Mesenchymal stem cell (in vitro differentiated cells and primary cell): Measurements from ENCODE around the gene NRROS.

Experiments
- DNase-seq: peaks from one replicate; pipeline ENCODE4 v3.0.0-alpha.2; 2013
- H2AFZ ChIP-seq: one replicate; pipeline ENCODE4 v1.6.1; 2013; ENCODE audit warnings: low read depth, mild to moderate bottlenecking, control low read depth, inconsistent platforms, low read length, moderate library complexity
- H2AK5ac ChIP-seq: 2 replicates; pipeline ENCODE4 v1.6.1; 2013; ENCODE audit warnings: low read length, moderate library complexity, mild to moderate bottlenecking, inconsistent platforms; ENCODE audit not compliant: severe bottlenecking
- H2BK120ac ChIP-seq: one replicate; pipeline ENCODE4 v1.6.1; 2013; ENCODE audit warnings: low read depth, mild to moderate bottlenecking, inconsistent platforms, low read length, moderate library complexity
- H2BK12ac ChIP-seq, 2 experiments: one replicate each; pipeline ENCODE4 v1.6.1; 2013; ENCODE audit warnings: inconsistent platforms in 2 of 2, low read length in 2 of 2, mild to moderate bottlenecking in 2 of 2, moderate library complexity in 2 of 2, control low read depth in 1 of 2
- H2BK15ac ChIP-seq: one replicate; pipeline ENCODE4 v1.6.1; 2013; ENCODE audit warnings: mild to moderate bottlenecking, low read depth, inconsistent platforms; ENCODE audit not compliant: poor library complexity, severe bottlenecking
- H2BK5ac ChIP-seq: 2 replicates; pipeline ENCODE4 v1.6.1; 2013; ENCODE audit warnings: low read depth, mild to moderate bottlenecking, low read length, control low read depth, inconsistent platforms; ENCODE audit not compliant: poor library complexity, severe bottlenecking
- H3K14ac ChIP-seq, 2 experiments: one replicate each; pipeline ENCODE4 v1.6.1; 2013; ENCODE audit warnings: inconsistent platforms in 2 of 2, low read length in 2 of 2, control low read depth in 1 of 2, mild to moderate bottlenecking in 1 of 2, moderate library complexity in 1 of 2
- H3K18ac ChIP-seq, 2 experiments: one replicate each; pipeline ENCODE4 v1.6.1; 2013; ENCODE audit warnings: inconsistent platforms in 2 of 2, low read length in 2 of 2, control low read depth in 1 of 2, low read depth in 1 of 2, mild to moderate bottlenecking in 1 of 2
- H3K23ac ChIP-seq, 2 experiments: one replicate each; pipeline ENCODE4 v1.6.1; 2013; ENCODE audit warnings: inconsistent platforms in 2 of 2, low read length in 2 of 2, mild to moderate bottlenecking in 2 of 2, moderate library complexity in 2 of 2, control low read depth in 1 of 2
- H3K27ac ChIP-seq: 2 replicates; pipeline ENCODE4 v1.5.1; 2013; ENCODE audit warnings: mild to moderate bottlenecking, moderate library complexity, low read length, control low read depth, inconsistent platforms; ENCODE audit not compliant: poor library complexity, severe bottlenecking
- H3K27me3 ChIP-seq, 2 experiments: 2 replicates each; pipeline versions ENCODE4 v1.6.1 to v1.7.0; 2013; ENCODE audit warnings: low read length in 2 of 2, mild to moderate bottlenecking in 2 of 2, moderate library complexity in 2 of 2, control low read depth in 1 of 2, inconsistent platforms in 1 of 2; ENCODE audit not compliant: control insufficient read depth in 1 of 2, insufficient read depth in 1 of 2
- H3K36me3 ChIP-seq, 2 experiments: 2 replicates each; pipeline versions ENCODE4 v1.6.1 to v1.7.0; 2013; ENCODE audit warnings: low read length in 2 of 2, control low read depth in 1 of 2, inconsistent platforms in 1 of 2, low read depth in 1 of 2, mild to moderate bottlenecking in 1 of 2; ENCODE audit not compliant: insufficient read depth in 2 of 2, control insufficient read depth in 1 of 2
- H3K4ac ChIP-seq, 2 experiments: one replicate each; pipeline ENCODE4 v1.6.1; 2013; ENCODE audit warnings: inconsistent platforms in 2 of 2, low read length in 2 of 2, mild to moderate bottlenecking in 2 of 2, moderate library complexity in 2 of 2, control low read depth in 1 of 2, low read depth in 1 of 2
- H3K4me1 ChIP-seq: 2 replicates; pipeline ENCODE4 v1.6.1; 2013; ENCODE audit warnings: low read depth, low read length, control low read depth; ENCODE audit not compliant: control insufficient read depth, insufficient read depth
- H3K4me2 ChIP-seq: 2 replicates; pipeline ENCODE4 v1.6.1; 2013; ENCODE audit warnings: low read length, mild to moderate bottlenecking, inconsistent platforms; ENCODE audit not compliant: poor library complexity, severe bottlenecking
- H3K4me3 ChIP-seq, 2 experiments: 2 replicates each; pipeline versions ENCODE4 v1.5.1 to v1.7.0; 2013; ENCODE audit warnings: low read length in 2 of 2, mild to moderate bottlenecking in 2 of 2, control low read depth in 1 of 2, low read depth in 1 of 2; ENCODE audit not compliant: insufficient read depth in 1 of 2
- H3K79me1 ChIP-seq: replicated peaks from 2 replicates; pipeline ENCODE4 v1.6.1; 2013; ENCODE audit warnings: mild to moderate bottlenecking, control low read depth, low read length, inconsistent platforms; ENCODE audit not compliant: poor library complexity, severe bottlenecking
- H3K9ac ChIP-seq: 2 replicates; pipeline ENCODE4 v1.7.0; 2013; ENCODE audit warnings: mild to moderate bottlenecking, low read length, moderate library complexity
- H3K9me3 ChIP-seq: 2 replicates; pipeline ENCODE4 v1.7.0; 2013; ENCODE audit warnings: mild to moderate bottlenecking, low read length; ENCODE audit not compliant: control insufficient read depth
- H4K8ac ChIP-seq: one replicate; pipeline ENCODE4 v1.6.1; 2013; ENCODE audit warnings: inconsistent platforms, mild to moderate bottlenecking, low read length, moderate library complexity
- H4K91ac ChIP-seq: one replicate; pipeline ENCODE4 v1.6.1; 2013; ENCODE audit warnings: mild to moderate bottlenecking, low read length, inconsistent platforms
- WGBS: methylation state at CpG from one replicate; pipeline ENCODE4 v1.1.7; 2013; ENCODE audit warnings: mixed read lengths; 5-methylcytosine and 5-hydroxymethylcytosine counted together

Gene NRROS

GRCh38 chr3:196659901-196660351, 20.4 kb downstream of the NRROS start:
- no peak for DNase-seq
- Histone ChIP-seq H3K18ac (no peak overlapping the region), H3K9me3 (no peaks in the 10 kb centered on the region), H3K4me1 (no peaks in the 10 kb centered on the region), H3K27me3 (no peaks in the 10 kb centered on the region), H2BK120ac (no peak overlapping the region), H3K4me3 (no peak overlapping the region), H4K8ac (no peak overlapping the region), H3K14ac (no peak overlapping the region), H3K79me1 (no peaks in the 10 kb centered on the region), H2AFZ (no peak overlapping the region), H4K91ac (no peak overlapping the region), H3K9ac (no peak overlapping the region), H3K36me3 (peaks cover 0 to 43% of the 10 kb centered on the region in 2 experiments), H2BK12ac (peak overlapping the region in 1 of 2 experiments; percentile 7), H3K27ac (no peak overlapping the region), H2BK5ac (no peak overlapping the region), H3K4ac (no peak overlapping the region), H3K23ac (no peak overlapping the region), H2BK15ac (no peak overlapping the region), H2AK5ac (no peak overlapping the region), H3K4me2 (no peak overlapping the region)
- 97% methylated on average over 35 of the region's 35 CpGs for WGBS

- Histone ChIP-seq H3K4ac (no peak overlapping the region), H2BK12ac (no peak overlapping the region), H3K4me2 (no peak overlapping the region), H2AFZ (no peak overlapping the region), H2AK5ac (no peak overlapping the region), H4K8ac (no peak overlapping the region), H3K9me3 (no peaks in the 10 kb centered on the region), H3K27me3 (no peaks in the 10 kb centered on the region), H2BK15ac (peak overlapping the region; percentile 75), H3K36me3 (peaks cover 0 to 39% of the 10 kb centered on the region in 2 experiments), H3K14ac (no peak overlapping the region), H3K18ac (no peak overlapping the region), H3K4me1 (no peaks in the 10 kb centered on the region), H3K27ac (no peak overlapping the region), H4K91ac (no peak overlapping the region), H3K23ac (no peak overlapping the region), H3K9ac (no peak overlapping the region), H2BK120ac (no peak overlapping the region), H3K4me3 (no peak overlapping the region), H2BK5ac (no peak overlapping the region), H3K79me1 (no peaks in the 10 kb centered on the region)
- WGBS = 94% methylated on average over 29 of the region's 32 CpGs
- no peak for DNase-seq
Observed at GRCh38 chr3:196660381-196661166, 21.1 kb downstream of the NRROS start.

- Histone ChIP-seq H3K79me1 (no peaks in the 10 kb centered on the region), H3K36me3 (peaks cover 0 to 32% of the 10 kb centered on the region in 2 experiments), H2BK5ac (no peak overlapping the region), H3K4ac (no peak overlapping the region), H2BK15ac (no peak overlapping the region), H4K8ac (peak overlapping the region; percentile 61), H3K9ac (no peak overlapping the region), H3K4me2 (no peak overlapping the region), H3K14ac (peak overlapping the region in 1 of 2 experiments; percentile 4), H3K9me3 (no peaks in the 10 kb centered on the region), H3K18ac (peak overlapping the region in 1 of 2 experiments; percentile 18), H3K27ac (no peak overlapping the region), H2BK120ac (no peak overlapping the region), H2BK12ac (peak overlapping the region in 1 of 2 experiments; percentile 49), H3K4me3 (no peak overlapping the region), H2AK5ac (no peak overlapping the region), H3K27me3 (no peaks in the 10 kb centered on the region), H2AFZ (no peak overlapping the region), H4K91ac (peak overlapping the region; percentile 37), H3K4me1 (peaks cover 4% of the 10 kb centered on the region), H3K23ac (no peak overlapping the region)
- 92% methylated on average over 16 of the region's 16 CpGs for WGBS
- DNase-seq = no peak
Observed at GRCh38 chr3:196661400-196661799, 21.9 kb downstream of the NRROS start.

GRCh38 chr3:196662033-196662432, 22.5 kb downstream of the NRROS start:
- Histone ChIP-seq H3K36me3 (peaks cover 0 to 28% of the 10 kb centered on the region in 2 experiments), H3K4me2 (no peak overlapping the region), H2BK12ac (no peak overlapping the region), H3K27me3 (no peaks in the 10 kb centered on the region), H3K9ac (no peak overlapping the region), H2BK5ac (no peak overlapping the region), H2AK5ac (no peak overlapping the region), H2AFZ (no peak overlapping the region), H3K18ac (no peak overlapping the region), H2BK15ac (no peak overlapping the region), H3K4me3 (no peak overlapping the region), H3K4ac (no peak overlapping the region), H4K8ac (no peak overlapping the region), H3K27ac (no peak overlapping the region), H3K9me3 (no peaks in the 10 kb centered on the region), H3K4me1 (peaks cover 4% of the 10 kb centered on the region), H3K14ac (no peak overlapping the region), H3K23ac (no peak overlapping the region), H2BK120ac (no peak overlapping the region), H4K91ac (no peak overlapping the region), H3K79me1 (no peaks in the 10 kb centered on the region)
- DNase-seq = no peak
- WGBS = 81% methylated on average over 13 of the region's 13 CpGs
